Measurements from ENCODE around the gene CUBN. TPM values are rescaled to one million over a fixed set of nuclear protein-coding genes. Genes with fewer than 3 reads are reported as not detected.

The CUBN gene
- polyA plus RNA-seq, 1 donor: 73.9 TPM

- no peak for DNase-seq
- H3K36me3 ChIP-seq (ENCODE audit: control insufficient read depth, insufficient read depth, low read length): no peaks in the 10 kb centered on the region
- WGBS (ENCODE audit: insufficient coverage, low lambda C conversion rate): no CpG with 5 or more reads among the region's 7 CpGs
- H3K4me3 ChIP-seq (ENCODE audit: low read length): no peak overlapping the region
- no peaks in the 10 kb centered on the region for H3K4me1 ChIP-seq (ENCODE audit: control insufficient read depth, insufficient read depth, low read length)
- no peaks in the 10 kb centered on the region for H3K9me3 ChIP-seq (ENCODE audit: control insufficient read depth, low read depth, low read length)
- no peaks in the 10 kb centered on the region for H3K27me3 ChIP-seq (ENCODE audit: control insufficient read depth, insufficient read depth, low read length)
- no peak overlapping the region for H3K27ac ChIP-seq (ENCODE audit: low read length)
These were observed 349.2 kb downstream of the CUBN start for GRCh38 chr10:16780338-16780880.

GRCh38 chr10:16779384-16779915 is 350.2 kb downstream of the CUBN start:
- WGBS (ENCODE audit: insufficient coverage, low lambda C conversion rate): 80% methylated on average over 2 of the region's 6 CpGs
- Histone ChIP-seq H3K27me3 (ENCODE audit: control insufficient read depth, insufficient read depth, low read length) (no peaks in the 10 kb centered on the region), H3K9me3 (ENCODE audit: control insufficient read depth, low read depth, low read length) (no peaks in the 10 kb centered on the region), H3K36me3 (ENCODE audit: control insufficient read depth, insufficient read depth, low read length) (no peaks in the 10 kb centered on the region), H3K27ac (ENCODE audit: low read length) (no peak overlapping the region), H3K4me1 (ENCODE audit: control insufficient read depth, insufficient read depth, low read length) (no peaks in the 10 kb centered on the region), H3K4me3 (ENCODE audit: low read length) (no peak overlapping the region)
- no peak for DNase-seq

DNA sequence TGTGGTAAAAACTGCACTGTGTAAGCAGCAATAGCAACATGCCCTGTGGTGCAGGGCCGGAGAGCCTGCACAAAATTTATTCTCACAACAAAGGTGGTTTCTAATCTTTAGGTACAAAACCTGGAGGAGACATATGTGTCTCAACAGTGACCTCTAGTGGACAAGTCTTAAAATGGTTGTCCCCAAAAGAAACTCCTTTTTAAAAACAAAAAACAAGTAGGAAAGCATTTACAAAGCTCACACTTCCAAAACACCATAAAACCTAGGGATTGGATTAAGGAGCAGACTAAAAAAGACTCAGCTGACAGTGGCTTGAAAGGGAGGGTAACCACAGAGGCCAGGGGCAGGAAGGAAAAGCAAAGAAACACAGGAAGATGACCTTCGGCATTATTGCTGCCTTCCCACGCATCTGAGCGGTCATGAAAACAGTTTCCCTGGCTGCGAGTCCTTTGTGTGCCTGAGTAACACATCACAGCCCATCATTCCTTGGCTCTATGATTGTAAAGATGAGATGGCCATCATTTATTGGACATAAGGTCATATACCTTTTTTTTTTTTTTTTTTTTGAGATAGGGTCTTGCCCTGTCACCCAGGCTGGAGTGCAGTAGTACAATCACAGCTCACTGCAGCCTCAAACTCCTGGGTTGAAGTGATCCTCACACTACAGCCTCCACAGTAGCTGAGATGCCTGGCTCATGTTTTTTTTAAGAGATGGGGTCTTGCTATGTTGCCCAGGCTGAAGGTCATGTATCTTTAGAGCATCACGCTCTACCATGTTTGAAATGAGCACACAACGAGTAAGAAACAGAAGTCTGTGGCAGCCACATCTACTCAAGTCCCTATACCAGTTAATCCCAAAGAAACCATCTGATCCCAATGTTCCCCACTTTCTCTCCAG is 351.9 kb downstream of the CUBN start:
- H3K4me3 ChIP-seq (ENCODE audit: low read length): no peak overlapping the region
- H3K27ac ChIP-seq (ENCODE audit: low read length): no peak overlapping the region
- H3K9me3 ChIP-seq (ENCODE audit: control insufficient read depth, low read depth, low read length): no peaks in the 10 kb centered on the region
- no peaks in the 10 kb centered on the region for H3K36me3 ChIP-seq (ENCODE audit: control insufficient read depth, insufficient read depth, low read length)
- DNase-seq: peak; percentile 26 to 49
- WGBS (ENCODE audit: insufficient coverage, low lambda C conversion rate): no CpG with 5 or more reads among the region's 7 CpGs
- no peaks in the 10 kb centered on the region for H3K27me3 ChIP-seq (ENCODE audit: control insufficient read depth, insufficient read depth, low read length)
- H3K4me1 ChIP-seq (ENCODE audit: control insufficient read depth, insufficient read depth, low read length): no peaks in the 10 kb centered on the region

- no peaks in the 10 kb centered on the region for H3K4me1 ChIP-seq (ENCODE audit: control insufficient read depth, insufficient read depth, low read length)
- H3K36me3 ChIP-seq (ENCODE audit: control insufficient read depth, insufficient read depth, low read length): no peaks in the 10 kb centered on the region
- WGBS (ENCODE audit: insufficient coverage, low lambda C conversion rate): 100% methylated on average over 2 of the region's 3 CpGs
- no peak overlapping the region for H3K27ac ChIP-seq (ENCODE audit: low read length)
- H3K27me3 ChIP-seq (ENCODE audit: control insufficient read depth, insufficient read depth, low read length): no peaks in the 10 kb centered on the region
- no peak overlapping the region for H3K4me3 ChIP-seq (ENCODE audit: low read length)
- no peak for DNase-seq
- no peaks in the 10 kb centered on the region for H3K9me3 ChIP-seq (ENCODE audit: control insufficient read depth, low read depth, low read length)
These were observed 352.7 kb downstream of the CUBN start for GRCh38 chr10:16776896-16777295.

Other genes with a start within 250 kb of the CUBN start
- gene TRDMT1, start 71.9 kb upstream of the CUBN start, polyA plus RNA-seq: 6.2 TPM
- gene VIM, start 98.4 kb upstream of the CUBN start, polyA plus RNA-seq: 706 TPM

All from large intestine (tissue), 3 donors.